ENCODE measurements around the gene P3R3URF.
"Not testable (repeated sequence)": the region's sequence is repeated elsewhere in the genome, so short reads cannot be mapped to it uniquely, and the experiment has no call there.

P3R3URF gene

DNA sequence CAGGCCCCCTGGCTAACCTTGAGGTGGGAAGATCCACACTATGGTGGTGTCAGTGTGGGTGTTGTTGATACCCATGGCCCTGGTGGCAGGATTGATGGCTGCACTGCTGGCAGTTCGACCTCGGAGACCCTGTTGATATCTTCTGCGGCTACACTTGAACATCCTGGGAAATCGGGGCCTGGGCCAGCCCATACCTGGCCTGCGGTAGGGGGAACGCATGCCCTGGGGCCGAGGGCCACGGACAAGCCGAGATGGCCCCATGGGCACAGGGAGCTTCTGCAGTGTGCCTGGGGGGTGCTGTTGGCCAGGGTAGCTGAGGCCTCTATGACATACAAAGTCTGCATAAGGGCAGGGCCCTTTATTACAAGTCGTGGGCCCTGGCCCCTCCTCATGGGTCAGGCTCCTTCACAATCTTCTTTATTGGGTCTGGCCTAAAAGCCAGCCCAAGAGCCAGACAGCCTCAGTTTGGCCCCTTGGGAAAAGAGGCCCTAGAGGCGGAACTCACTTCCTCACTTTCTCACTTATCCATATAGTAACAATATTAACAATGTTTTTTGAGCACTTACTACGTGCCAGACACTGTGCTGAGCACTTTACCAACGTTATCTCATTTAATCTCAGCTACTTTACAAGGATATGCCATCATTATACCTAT, at the start of gene P3R3URF:
Gene P3R3URF (minus strand): TSS at position 278 of the 655 bp plus-strand sequence. CDS start 17 bp downstream, at position 261.
- DNase-seq (ENCODE audit: low read depth): no peak
- H3K4me3 ChIP-seq (ENCODE audit: control insufficient read depth, low read depth, low read length): no peak within 1 kb of the TSS
- TF ChIP-seq, protein P1, sequence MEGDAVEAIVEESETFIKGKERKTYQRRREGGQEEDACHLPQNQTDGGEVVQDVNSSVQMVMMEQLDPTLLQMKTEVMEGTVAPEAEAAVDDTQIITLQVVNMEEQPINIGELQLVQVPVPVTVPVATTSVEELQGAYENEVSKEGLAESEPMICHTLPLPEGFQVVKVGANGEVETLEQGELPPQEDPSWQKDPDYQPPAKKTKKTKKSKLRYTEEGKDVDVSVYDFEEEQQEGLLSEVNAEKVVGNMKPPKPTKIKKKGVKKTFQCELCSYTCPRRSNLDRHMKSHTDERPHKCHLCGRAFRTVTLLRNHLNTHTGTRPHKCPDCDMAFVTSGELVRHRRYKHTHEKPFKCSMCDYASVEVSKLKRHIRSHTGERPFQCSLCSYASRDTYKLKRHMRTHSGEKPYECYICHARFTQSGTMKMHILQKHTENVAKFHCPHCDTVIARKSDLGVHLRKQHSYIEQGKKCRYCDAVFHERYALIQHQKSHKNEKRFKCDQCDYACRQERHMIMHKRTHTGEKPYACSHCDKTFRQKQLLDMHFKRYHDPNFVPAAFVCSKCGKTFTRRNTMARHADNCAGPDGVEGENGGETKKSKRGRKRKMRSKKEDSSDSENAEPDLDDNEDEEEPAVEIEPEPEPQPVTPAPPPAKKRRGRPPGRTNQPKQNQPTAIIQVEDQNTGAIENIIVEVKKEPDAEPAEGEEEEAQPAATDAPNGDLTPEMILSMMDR (IDR thresholded peaks at IDR 0.05; ENCODE audit: control insufficient read depth, insufficient read depth, low read depth, low read length, missing control alignments): no peak

DNA sequence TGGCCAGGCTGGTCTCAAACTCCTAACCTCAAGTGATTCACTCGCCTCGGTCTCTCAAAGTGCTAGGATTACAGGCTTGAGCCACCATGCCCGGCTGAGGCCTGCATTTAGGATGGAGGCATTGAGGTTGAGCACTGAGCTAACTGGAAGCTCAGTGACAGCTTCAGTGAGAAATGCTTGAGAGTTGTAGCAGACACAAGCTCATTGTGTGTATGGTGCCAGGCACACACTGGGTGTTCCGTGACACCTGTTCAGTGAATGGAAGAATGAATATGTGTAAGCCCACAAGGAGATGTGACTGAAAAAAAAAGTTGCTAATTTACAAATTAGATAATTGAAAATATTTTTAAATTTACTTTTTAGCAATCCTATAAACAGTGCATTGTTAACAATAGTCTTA, 48.7 kb upstream of the P3R3URF start:
- TF ChIP-seq, protein P1 (IDR thresholded peaks at IDR 0.05; ENCODE audit: control insufficient read depth, insufficient read depth, low read depth, low read length, missing control alignments): no peak
- H3K4me3 ChIP-seq (ENCODE audit: control insufficient read depth, low read depth, low read length): no peak overlapping the region
- no peak for DNase-seq (ENCODE audit: low read depth)

DNA sequence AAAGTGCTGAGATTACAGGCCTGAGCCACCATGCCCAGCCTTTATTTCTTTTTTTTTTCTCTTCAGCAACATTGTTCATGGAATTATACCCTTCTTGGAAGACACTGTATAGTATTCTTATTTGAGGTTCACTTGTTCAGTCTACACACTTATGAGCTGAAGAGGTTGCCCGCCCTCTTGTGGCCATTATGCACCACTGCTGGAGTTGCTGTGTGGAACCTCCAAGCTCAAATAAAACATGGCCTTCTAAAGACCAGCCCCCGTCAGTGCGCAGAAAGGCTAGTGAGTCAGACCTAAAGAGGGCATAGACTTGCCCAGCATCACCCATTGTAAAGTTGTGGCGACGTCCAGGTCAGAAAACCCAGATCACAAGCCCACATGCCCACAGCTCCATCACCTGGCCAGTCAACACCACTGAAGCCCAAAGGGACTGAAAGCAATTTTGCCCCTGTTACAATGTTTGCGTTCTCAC, 47.2 kb upstream of the P3R3URF start:
- H3K4me3 ChIP-seq (ENCODE audit: control insufficient read depth, low read depth, low read length): no peak overlapping the region
- peak; percentile 75 for DNase-seq (ENCODE audit: low read depth)
- TF ChIP-seq, protein P1 (IDR thresholded peaks at IDR 0.05; ENCODE audit: control insufficient read depth, insufficient read depth, low read depth, low read length, missing control alignments): peak; percentile 95

DNA sequence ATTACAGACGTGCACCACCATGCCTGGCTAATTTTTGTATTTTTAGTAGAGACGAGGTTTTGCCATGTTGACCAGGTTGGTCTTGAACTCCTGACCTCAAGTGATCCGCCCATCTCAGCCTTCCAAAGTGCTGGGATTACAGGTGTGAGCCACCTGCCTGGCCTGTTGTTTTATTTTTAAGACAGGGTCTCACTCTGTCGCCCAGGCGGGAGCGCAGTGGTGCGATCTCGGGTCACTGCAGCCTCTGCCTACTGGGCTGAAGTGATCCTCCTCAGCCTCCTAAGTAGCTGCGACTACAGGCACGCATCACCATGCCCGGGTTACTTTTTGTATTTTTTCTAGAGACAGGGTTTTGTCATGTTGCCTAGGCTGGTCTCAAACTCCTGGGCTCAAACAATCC, 46.8 kb upstream of the P3R3URF start:
- not testable (repeated sequence) for DNase-seq (ENCODE audit: low read depth); H3K4me3 ChIP-seq (ENCODE audit: control insufficient read depth, low read depth, low read length)

DNA sequence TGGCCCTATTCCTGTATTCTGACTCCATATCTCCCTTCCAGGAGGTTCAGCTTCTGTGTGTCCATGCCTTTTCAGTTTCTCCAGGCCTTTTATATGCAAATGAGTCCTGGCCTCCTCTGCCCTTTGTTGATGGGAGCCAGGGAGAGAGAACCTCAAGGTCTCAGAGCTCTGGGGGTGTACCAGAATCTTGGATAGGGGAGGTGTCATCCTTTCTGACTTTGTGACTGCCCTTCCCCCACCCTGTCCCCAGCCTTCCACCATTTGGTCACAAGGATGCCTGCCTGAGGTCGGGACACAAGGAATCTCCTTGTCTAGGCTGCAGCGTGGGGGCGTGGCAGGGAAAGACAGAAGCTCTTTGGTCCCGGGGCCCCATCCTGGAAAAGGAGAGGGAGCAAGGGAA, 45.5 kb upstream of the P3R3URF start:
- DNase-seq (ENCODE audit: low read depth): no peak
- no peak overlapping the region for H3K4me3 ChIP-seq (ENCODE audit: control insufficient read depth, low read depth, low read length)
- TF ChIP-seq, protein P1 (IDR thresholded peaks at IDR 0.05; ENCODE audit: control insufficient read depth, insufficient read depth, low read depth, low read length, missing control alignments): no peak

DNA sequence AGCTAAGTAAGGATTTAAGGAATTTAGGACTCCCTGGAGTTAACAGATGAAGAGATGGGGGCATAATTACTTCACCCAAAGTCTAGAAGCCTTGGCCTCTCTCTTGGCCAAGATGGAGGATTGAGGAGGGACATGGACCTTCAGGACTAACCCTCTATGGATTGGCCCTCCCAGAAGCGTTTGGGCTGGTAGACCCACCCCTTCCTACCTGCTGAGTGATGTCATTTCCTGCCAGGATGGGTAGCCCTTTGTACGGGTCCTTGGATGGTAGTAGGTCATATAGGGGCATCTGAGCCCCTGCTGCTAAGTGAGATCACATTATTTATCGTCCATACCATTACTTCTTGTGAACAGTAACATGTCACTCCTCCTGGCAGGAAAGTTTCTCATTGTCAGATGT, 44.5 kb upstream of the P3R3URF start:
- DNase-seq (ENCODE audit: low read depth): no peak
- TF ChIP-seq, protein P1 (IDR thresholded peaks at IDR 0.05; ENCODE audit: control insufficient read depth, insufficient read depth, low read depth, low read length, missing control alignments): no peak
- no peak overlapping the region for H3K4me3 ChIP-seq (ENCODE audit: control insufficient read depth, low read depth, low read length)

DNA sequence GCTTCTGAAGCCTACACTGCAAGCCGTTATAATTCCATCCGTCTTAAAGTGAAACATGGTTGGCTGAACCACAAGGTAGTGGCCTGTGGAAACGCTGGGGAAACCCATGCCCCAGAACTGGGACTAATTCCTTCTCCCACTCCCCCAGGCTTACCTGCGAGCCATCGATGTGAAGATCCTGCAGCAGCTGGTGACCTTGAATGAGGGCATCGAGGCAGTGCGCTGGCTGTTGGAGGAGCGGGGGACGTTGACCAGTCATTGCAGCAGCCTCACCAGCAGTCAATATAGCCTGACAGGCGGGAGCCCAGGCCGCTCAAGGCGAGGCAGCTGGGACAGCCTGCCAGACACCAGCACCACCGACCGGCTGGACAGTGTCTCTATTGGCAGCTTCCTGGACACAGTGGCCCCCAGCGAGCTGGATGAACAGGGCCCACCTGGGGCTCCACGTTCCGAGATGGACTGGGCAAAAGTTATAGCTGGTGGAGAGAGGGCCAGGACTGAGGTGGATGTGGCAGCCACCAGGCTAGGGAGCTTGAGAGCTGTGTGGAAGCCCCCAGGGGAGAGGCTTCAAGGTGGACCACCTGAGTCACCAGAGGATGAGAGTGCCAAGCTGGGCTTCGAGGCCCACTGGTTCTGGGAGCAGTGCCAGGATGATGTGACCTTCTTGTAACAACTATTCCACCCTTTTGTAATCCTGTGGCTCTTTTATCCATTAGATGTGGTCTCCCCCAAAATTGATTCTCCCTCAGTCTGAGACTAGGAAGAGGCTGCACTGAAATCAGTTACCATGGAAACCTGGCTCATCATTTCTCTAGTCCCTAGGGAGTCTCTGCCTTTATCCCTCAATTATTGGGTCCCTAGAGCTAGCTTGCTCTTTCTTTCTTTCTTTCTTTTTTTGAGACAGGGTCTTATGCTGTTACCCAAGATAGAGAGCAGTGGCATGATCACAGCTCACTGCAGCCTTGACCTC, 43.5 kb upstream of the P3R3URF start:
- no peak for DNase-seq (ENCODE audit: low read depth)
- TF ChIP-seq, protein P1 (IDR thresholded peaks at IDR 0.05; ENCODE audit: control insufficient read depth, insufficient read depth, low read depth, low read length, missing control alignments): no peak
- no peak overlapping the region for H3K4me3 ChIP-seq (ENCODE audit: control insufficient read depth, low read depth, low read length)
